Activated T-helper 1 cell treated with anti-CD3 and anti-CD28 coated beads, Interleukin-12 subunit alpha, Interleukin-12 subunit beta, Interleukin-2, Interleukin-4 antibody, amounts not matched to agents 30 ng/mL and 10 ng/mL and 1 ng/mL, durations not matched to agents 14 hours and 24 hours and 36 hours (primary cell): ENCODE results near the gene UCN. TPM values are rescaled to one million over a fixed set of nuclear protein-coding genes. Genes with fewer than 3 reads are reported as not detected.
"Not testable (repeated sequence)": the region's sequence is repeated elsewhere in the genome, so short reads cannot be mapped to it uniquely, and the experiment has no call there.

Source experiments
- DNase-seq: peaks from one replicate; pipeline ENCODE4 v3.0.0; 2021; ENCODE audit warnings: low spot score
- H3K27ac Mint-ChIP-seq: one replicate; pipeline ENCODE4 v1.8.0; 2021; ENCODE audit warnings: mild to moderate bottlenecking, mixed read lengths
- H3K27me3 Mint-ChIP-seq: one replicate; pipeline ENCODE4 v1.8.0; 2022; ENCODE audit warnings: mild to moderate bottlenecking, moderate library complexity, mixed read lengths; ENCODE audit not compliant: insufficient read depth
- H3K36me3 Mint-ChIP-seq: one replicate; pipeline ENCODE4 v1.8.0; 2021; ENCODE audit warnings: low read depth, mixed read lengths
- H3K4me1 Mint-ChIP-seq: one replicate; pipeline ENCODE4 v1.8.0; 2021; ENCODE audit warnings: low read depth, mixed read lengths
- H3K4me3 Mint-ChIP-seq: one replicate; pipeline ENCODE4 v1.8.0; 2021; ENCODE audit warnings: mild to moderate bottlenecking, moderate library complexity, mixed read lengths
- H3K9me3 Mint-ChIP-seq: one replicate; pipeline ENCODE4 v1.8.0; 2021; ENCODE audit warnings: mixed read lengths
- intact Hi-C: fragments of 100-400 bp; cut with micrococcal nuclease; formaldehyde crosslinking; loops from one replicate; pipeline ENCODE4 v1.15.1; 2024
- total RNA-seq: library from RNA; stranded (reverse); gene quantifications from 2 replicates; pipeline ENCODE4 v1.2.3, GENCODE V29; 2022

UCN gene
- total RNA-seq, 1 donor from 2014 or later, result 1.8 TPM

DNA sequence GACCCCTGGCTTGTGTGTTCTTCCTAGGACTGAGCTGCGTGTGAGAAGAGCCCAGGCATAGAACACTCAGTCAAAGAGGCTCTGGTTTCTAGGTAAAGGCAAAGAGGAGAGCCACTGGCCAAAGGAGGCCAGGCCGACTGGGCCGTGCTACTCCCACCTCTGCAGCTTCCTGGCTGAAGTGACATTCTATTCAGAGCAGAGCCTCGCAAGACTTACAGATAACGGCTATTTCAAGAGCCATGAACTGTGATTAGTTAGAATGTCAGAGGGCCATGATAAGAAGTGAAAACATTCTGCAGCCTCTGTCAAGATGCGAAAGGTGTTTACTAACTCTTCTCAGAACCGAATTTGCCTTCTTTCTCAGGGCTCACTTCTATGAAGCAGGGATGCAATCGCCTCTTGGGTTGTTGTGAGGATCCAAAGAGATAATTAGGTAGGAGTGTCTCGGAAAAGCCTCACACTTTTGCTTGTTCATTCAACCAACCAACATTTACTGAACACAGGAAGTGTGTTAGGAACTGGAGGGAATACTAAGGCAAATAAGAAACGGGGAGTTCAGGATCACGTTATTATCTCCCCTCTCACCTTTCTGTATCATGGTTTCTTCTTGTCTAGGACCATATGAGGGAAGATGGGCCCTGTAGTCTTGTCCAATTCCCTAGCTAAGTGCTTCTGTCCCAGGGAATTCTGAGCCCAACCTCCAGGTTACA, 36.5 kb downstream of the UCN start:
- H3K36me3 Mint-ChIP-seq, result no peaks in the 10 kb centered on the region
- H3K27ac Mint-ChIP-seq, result no peak overlapping the region
- H3K4me1 Mint-ChIP-seq, result no peaks in the 10 kb centered on the region

DNA sequence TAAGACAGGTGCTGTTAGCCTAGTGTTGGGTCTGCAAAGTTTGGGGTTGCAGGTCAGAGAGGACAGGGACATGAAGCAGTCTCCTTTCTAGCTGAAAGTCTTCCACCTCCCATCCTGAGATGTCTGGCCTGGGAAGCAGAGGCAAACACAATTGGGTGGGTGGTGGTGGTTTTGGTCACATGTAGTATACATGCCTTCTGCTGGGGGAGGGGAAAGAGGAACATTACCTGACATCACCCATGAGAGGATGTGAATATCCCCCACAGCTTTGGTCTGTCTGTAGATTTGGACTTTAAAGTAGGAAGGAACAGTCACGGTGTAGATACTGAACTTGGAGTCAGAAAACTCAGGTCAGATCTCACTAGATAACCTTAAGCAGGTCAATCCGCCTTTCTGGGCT, 37.6 kb downstream of the UCN start:
- Mint-ChIP-seq H3K4me3 (no peak overlapping the region), H3K9me3 (no peaks in the 10 kb centered on the region), H3K27ac (no peak overlapping the region), H3K27me3 (peaks cover 19% of the 10 kb centered on the region), H3K36me3 (no peaks in the 10 kb centered on the region), H3K4me1 (no peaks in the 10 kb centered on the region)
- intact Hi-C loops, result no loop called here
- DNase-seq, result no peak

More for the DNA sequence above, 36.5 kb downstream of the UCN start:
- Mint-ChIP-seq H3K27me3 (peaks cover 21% of the 10 kb centered on the region), H3K4me3 (no peak overlapping the region), H3K9me3 (no peaks in the 10 kb centered on the region)
- DNase-seq, result no peak
- intact Hi-C loops, result no loop called here

DNA sequence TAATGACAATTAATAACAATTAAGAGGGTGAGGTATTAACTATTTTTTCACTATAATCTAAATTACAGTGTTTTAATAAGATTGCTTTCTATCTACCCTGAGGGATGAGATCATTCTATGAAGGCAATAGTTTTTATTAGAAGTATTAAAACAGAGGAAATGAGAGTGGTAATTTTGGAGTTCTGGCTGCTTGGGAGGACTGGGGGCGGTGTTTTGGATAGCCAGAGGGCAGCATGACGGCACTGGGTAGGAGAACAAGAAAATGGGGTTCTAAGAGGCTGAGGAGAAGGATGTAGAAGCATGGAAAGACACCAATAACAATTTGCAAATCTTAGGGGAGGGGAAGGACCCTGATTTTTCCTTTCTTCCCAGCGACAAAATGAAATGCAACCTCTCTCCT, 38.1 kb downstream of the UCN start:
- DNase-seq, result no peak
- Mint-ChIP-seq H3K9me3 (no peaks in the 10 kb centered on the region), H3K27ac (no peak overlapping the region), H3K4me3 (no peak overlapping the region), H3K36me3 (no peaks in the 10 kb centered on the region), H3K27me3 (peaks cover 19% of the 10 kb centered on the region), H3K4me1 (no peaks in the 10 kb centered on the region)
- intact Hi-C loops, result no loop called here

DNA sequence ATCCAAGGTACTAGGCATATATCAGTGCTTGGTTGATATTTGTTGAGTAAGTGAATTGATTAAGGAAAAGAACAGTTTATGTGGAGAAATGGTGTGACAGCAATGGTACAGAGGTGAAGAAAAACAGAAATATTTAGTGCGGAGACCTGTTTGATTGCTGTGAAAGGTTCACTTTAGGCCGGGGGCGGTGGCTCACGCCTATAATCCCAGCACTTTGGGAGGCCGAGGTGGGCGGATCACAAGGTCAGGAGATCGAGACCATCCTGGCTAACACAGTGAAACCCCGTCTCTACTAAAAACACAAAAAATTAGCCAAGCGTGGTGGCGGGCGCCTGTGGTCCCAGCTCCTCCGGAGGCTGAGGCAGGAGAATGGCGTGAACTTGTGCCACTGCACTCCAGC, 39.9 kb downstream of the UCN start:
- intact Hi-C loops, H3K27ac Mint-ChIP-seq, H3K9me3 Mint-ChIP-seq, H3K4me3 Mint-ChIP-seq, H3K36me3 Mint-ChIP-seq, DNase-seq: not testable (repeated sequence)
- H3K27me3 Mint-ChIP-seq, result peaks cover 31% of the 10 kb centered on the region
- peaks cover 11% of the 10 kb centered on the region for H3K4me1 Mint-ChIP-seq

DNA sequence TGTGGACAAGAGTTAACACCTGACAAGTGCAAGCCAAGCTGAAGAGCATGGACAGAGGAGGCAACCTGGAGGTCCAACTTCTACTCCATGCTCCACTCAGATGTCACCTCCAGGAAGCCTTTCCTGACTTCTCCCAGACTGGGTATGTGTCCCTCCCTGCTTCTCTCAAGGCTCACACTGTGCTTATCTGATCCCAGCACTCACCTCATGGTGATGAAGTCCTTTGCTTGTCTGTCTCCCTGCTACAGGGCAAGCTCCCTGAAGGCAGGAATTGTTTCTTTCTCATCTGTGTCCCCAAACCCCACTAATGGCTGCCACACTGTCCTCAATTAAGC, 42.7 kb downstream of the UCN start:
- intact Hi-C loops, result loop anchor here (2.0 kb wide), 2 partner anchors 295 to 419 kb away; partner anchors contain the start of gene MAPRE3
- no peak overlapping the region for H3K27ac Mint-ChIP-seq
- H3K9me3 Mint-ChIP-seq, result no peaks in the 10 kb centered on the region
- H3K36me3 Mint-ChIP-seq, result no peaks in the 10 kb centered on the region
- H3K4me3 Mint-ChIP-seq, result peak overlapping the region; percentile 27
- DNase-seq, result no peak
- peaks cover 42% of the 10 kb centered on the region for H3K27me3 Mint-ChIP-seq
- peaks cover 14% of the 10 kb centered on the region for H3K4me1 Mint-ChIP-seq

DNA sequence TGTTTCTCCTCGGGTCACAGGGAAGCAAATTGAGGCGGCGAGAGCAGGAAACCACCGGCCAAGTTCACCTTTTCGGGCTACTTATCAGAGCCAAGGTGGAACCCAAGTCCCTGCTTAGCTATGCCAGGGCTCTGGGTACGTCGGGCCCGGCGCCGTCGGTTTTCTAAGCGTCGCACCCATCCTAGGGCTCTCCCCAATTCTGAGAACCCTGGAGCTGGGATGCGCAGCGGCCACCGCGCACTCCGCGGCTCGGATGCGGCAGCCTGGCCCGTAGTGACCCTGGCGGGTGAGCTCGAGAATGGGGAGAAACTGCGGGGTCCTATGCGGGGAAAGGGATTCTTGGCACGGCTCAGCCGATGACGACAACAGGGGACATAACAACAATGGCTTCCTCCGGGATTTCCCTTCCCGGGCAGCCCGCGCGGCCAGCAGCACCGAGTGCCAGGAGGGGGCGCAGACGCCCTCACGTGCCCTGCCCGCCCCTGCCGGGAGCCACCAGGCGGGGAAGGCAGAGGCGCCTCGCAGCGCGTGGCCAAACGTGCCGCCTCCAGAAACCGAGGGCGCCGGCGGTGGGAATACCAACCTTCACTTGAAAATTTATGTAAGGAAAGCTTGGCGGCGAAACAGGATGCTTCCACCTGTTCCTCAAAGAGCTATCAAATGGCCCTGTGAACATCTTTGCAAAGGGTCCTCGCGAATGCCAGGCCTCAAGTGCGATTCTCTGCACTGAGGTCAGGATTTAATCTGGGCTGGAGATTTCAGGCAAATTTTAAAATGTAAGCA, 43.3 kb downstream of the UCN start:
- H3K27ac Mint-ChIP-seq, result peak overlapping the region; percentile 7
- no peaks in the 10 kb centered on the region for H3K9me3 Mint-ChIP-seq
- DNase-seq, result peak; percentile 32
- no peaks in the 10 kb centered on the region for H3K36me3 Mint-ChIP-seq
- intact Hi-C loops, result loop anchor here (1.0 to 2.0 kb wide), 3 partner anchors 15 to 418 kb away; partner anchors contain the start of gene MAPRE3
- H3K27me3 Mint-ChIP-seq, result peaks cover 44% of the 10 kb centered on the region
- peaks cover 14% of the 10 kb centered on the region for H3K4me1 Mint-ChIP-seq
- peak overlapping the region; percentile 43 for H3K4me3 Mint-ChIP-seq

DNA sequence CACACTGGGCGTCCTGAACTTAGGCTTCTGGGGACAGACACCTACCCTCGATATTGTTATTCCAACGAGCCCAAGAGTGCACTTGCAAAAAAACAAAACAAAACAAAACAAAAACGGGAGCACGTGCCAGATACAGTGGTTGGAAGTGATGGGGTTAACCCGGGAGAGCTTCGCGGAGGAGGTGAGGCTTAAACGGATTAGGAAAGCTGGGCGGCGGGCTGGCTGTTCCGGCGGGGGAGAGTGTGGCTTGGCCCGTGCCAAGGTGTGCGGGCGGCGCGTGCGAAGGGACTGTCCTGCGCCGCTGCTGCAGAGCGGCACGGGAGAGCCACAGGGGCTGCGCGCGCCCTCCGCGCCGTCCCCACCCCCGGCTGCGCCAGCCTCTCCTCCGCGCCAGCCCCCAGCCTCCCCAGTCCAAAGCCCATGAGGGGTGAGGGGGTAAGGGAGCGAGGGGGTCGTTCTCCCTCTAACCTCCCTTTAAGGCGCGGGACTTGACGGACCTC, 43.9 kb downstream of the UCN start:
- peaks cover 42% of the 10 kb centered on the region for H3K27me3 Mint-ChIP-seq
- H3K4me1 Mint-ChIP-seq, result peaks cover 14% of the 10 kb centered on the region
- no peaks in the 10 kb centered on the region for H3K36me3 Mint-ChIP-seq
- peak overlapping the region; percentile 6 for H3K27ac Mint-ChIP-seq
- no peak for DNase-seq
- intact Hi-C loops, result loop anchor here (1.0 to 2.0 kb wide), 3 partner anchors 16 to 418 kb away; partner anchors contain the start of gene MAPRE3
- peak overlapping the region; percentile 86 for H3K4me3 Mint-ChIP-seq
- H3K9me3 Mint-ChIP-seq, result no peaks in the 10 kb centered on the region

DNA sequence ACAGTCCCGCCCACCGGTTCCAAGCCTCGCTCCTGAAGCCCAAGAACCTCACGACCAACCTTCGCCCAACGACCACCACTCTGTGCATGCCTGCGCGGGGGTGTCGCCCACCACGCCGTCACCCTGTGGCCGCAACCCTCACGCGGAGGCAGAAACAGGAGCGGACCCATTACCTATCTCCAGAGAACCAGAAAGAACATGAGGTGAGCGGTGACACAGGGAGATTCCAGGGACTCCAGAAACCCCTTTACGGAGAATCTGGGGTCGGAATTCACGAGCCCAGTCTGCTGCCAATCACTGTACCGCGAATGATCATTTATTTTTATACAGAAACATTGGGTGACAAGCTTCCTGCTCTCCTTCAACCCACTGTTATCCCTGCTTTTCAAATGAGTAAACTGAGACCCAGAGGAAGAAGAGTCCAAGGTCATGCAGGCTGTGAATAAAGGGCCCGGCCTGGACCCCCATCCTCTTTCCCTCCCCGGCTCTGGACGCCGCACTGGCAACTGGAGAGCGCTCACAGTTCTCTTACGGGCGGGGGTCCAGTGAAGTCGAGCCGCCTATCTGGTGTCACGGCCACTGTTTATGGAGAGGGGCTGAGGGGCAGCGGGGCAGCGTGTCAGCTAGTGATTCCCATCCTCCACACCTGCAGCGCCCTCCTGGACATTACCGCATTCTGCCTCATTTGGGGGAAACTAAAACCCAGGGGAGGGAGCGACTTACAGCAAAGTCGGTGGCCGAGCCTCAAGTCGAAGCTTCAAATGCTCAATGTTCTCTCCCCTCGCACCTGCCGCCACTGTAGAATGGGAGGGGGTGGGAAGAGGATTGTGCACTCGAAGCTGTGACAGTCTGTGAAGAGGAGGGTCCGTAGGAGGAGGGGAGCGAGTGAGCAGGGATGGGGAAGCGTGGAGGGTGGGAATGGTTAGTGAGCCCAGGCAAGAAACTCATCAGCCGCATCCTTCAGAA, 44.7 kb downstream of the UCN start:
- H3K4me1 Mint-ChIP-seq, result peaks cover 14% of the 10 kb centered on the region
- H3K9me3 Mint-ChIP-seq, result no peaks in the 10 kb centered on the region
- peaks cover 41% of the 10 kb centered on the region for H3K27me3 Mint-ChIP-seq
- no peak overlapping the region for H3K27ac Mint-ChIP-seq
- no peak for DNase-seq
- H3K4me3 Mint-ChIP-seq, result peak overlapping the region; percentile 86
- intact Hi-C loops, result loop anchor here (1.0 to 2.0 kb wide), 7 partner anchors 17 to 417 kb away; partner anchors contain the start of genes ATRAID, CAD, KHK and MAPRE3
- no peaks in the 10 kb centered on the region for H3K36me3 Mint-ChIP-seq

DNA sequence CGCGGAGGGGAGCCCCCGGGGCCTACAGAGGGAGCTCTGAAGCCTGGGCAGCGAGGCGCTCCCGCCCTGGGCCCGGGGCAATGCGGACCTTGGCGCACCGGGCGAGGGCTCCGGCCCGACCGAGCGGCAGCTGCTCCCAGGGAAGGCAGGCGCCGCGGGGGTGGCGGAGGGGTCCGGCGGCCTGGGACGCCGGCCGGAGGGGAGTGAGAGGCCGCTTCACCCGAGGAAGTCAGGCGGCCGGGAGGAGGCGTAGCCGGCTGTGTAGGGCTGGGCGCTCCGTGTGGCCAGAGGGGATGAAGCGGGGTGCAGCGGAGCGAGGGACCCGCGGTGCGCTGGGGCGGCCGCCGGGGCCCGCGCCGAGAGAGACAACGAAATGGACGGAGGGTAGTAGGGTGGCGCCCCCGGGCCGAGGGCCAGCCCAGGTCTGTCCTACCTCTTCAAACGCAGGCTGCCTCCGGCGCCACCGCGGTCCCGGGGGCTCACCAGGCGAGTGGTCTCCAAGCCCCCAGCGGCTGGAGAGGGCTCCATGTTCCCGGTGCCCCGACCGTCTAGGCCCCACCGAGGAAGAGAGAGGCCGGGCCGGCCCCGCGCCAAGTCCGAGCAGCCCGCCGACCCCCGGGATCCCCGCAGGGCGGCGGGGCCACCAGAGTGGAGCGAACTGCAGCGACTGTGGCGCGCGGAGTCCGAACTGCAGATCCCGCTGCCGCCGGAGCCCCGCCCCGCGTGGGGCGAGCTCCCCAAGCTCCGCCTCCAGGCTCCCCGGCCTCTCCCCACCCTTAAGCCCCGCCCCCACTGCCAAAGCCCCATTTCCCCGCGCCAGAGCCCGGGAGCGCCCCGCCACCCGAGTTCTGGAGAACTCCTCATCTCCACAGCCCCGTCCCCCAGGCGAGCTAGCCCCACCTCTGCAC, 45.6 kb downstream of the UCN start, which contains the start of gene SLC30A3:
Gene SLC30A3, minus strand, starts transcription at position 669 of the 908 bp plus-strand sequence. Its CDS starts 141 bp downstream, at position 528.
- no peaks in the 10 kb centered on the region for H3K9me3 Mint-ChIP-seq
- H3K27me3 Mint-ChIP-seq, result peaks cover 41% of the 10 kb centered on the region
- H3K36me3 Mint-ChIP-seq, result no peaks in the 10 kb centered on the region
- peak; percentile 66 for DNase-seq
- intact Hi-C loops, result loop anchor here (1.0 to 2.0 kb wide), 4 partner anchors 45 to 176 kb away; partner anchors contain the start of genes ATRAID, CAD, KHK and MPV17
- H3K27ac Mint-ChIP-seq, result no peak within 1 kb of the TSS
- H3K4me3 Mint-ChIP-seq, result peak within 1 kb of the TSS; percentile 86
- peaks cover 14% of the 10 kb centered on the region for H3K4me1 Mint-ChIP-seq

DNA sequence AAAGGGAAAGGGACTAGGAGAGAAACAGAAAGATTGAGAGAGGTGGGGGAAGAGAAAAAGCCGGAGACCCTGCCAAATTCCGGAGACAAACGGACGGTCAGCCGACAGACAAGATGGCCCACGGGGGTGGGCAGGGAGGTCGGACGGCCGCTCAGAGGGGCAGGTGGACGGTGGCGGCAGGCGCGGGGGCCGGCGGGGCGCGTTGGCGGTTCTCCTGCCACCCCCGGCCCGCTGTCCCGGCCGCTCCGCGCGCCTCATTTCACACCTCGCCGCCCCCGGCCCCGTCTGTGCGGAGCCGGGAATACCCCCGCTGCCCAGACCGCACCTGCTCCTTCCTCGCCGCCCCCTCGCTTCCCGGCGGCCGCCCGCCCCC, 46.3 kb downstream of the UCN start:
- intact Hi-C loops, result loop anchor here (2.0 kb wide), 1 partner anchor 61 kb away; the partner anchor contains the start of gene MPV17
- H3K36me3 Mint-ChIP-seq, result no peaks in the 10 kb centered on the region
- H3K27ac Mint-ChIP-seq, result no peak overlapping the region
- no peaks in the 10 kb centered on the region for H3K9me3 Mint-ChIP-seq
- peak overlapping the region; percentile 59 for H3K4me3 Mint-ChIP-seq
- no peak for DNase-seq
- H3K4me1 Mint-ChIP-seq, result peaks cover 14% of the 10 kb centered on the region
- H3K27me3 Mint-ChIP-seq, result peaks cover 41% of the 10 kb centered on the region

DNA sequence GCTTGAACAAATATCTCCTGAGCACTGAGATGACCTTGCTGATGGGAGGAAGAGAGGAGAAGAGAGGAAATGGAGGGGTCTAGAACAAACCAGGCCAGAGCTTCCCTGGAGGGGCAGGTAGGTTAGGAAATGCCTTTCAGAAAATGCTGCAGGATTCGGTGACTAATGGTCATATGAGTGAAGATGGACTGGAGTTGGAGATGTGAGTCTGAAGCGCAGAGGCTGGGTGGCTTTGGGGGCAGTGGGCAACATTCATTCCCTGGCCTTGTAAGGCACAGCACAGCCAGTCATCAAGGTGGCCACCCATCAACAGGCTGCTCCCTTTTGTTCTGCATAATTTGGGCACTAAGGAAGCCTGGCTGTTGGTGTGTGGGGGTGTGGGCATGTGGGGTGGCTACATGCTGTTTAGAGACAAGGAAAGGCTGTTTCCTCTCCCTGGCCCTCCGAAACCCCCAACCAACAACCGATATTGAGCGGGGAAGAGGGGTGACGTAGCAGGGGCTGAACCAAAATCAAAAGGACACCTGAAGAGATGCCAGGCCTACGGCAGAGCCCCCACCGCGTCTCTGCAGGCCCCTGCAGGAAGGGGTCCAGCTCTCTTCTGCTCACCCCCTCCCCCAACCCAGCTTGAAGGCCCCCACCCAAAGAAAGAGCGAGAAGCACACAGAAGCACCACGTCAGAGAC, 46.9 kb downstream of the UCN start:
- peaks cover 46% of the 10 kb centered on the region for H3K27me3 Mint-ChIP-seq
- no peaks in the 10 kb centered on the region for H3K9me3 Mint-ChIP-seq
- no peaks in the 10 kb centered on the region for H3K36me3 Mint-ChIP-seq
- intact Hi-C loops, result no loop called here
- H3K4me1 Mint-ChIP-seq, result peaks cover 14% of the 10 kb centered on the region
- H3K27ac Mint-ChIP-seq, result no peak overlapping the region
- H3K4me3 Mint-ChIP-seq, result peak overlapping the region; percentile 59
- DNase-seq, result no peak
